Spleen (tissue), 11 donors: ENCODE data around the gene FAM210A. TPM values are rescaled to one million over a fixed set of nuclear protein-coding genes. Genes with fewer than 3 reads are reported as not detected.
"Not testable (repeated sequence)": the region's sequence is repeated elsewhere in the genome, so short reads cannot be mapped to it uniquely, and the experiment has no call there.

Experiments
- DNase-seq: peaks from one replicate; pipeline ENCODE4 v3.0.0-alpha.2; 2020
- H3K27ac ChIP-seq, 8 donors: fragments of 200-600 bp; sonication (generic) in 7 of 8; 1 replicate in 4 of 8; 2 replicates in 4 of 8; pipeline versions ENCODE4 v1.5.0 to v1.8.0; 2016 to 2021; ENCODE audit warnings: inconsistent platforms in 4 of 8, mild to moderate bottlenecking in 4 of 8, moderate library complexity in 1 of 8
- H3K27me3 ChIP-seq, 7 donors: fragments of 200-600 bp; sonication (generic) in 6 of 7; replicated peaks in 1 of 7; 1 replicate in 4 of 7; 2 replicates in 3 of 7; pipeline versions ENCODE4 v1.5.0 to v1.8.0; 2016 to 2021; ENCODE audit warnings: inconsistent platforms in 3 of 7, mild to moderate bottlenecking in 1 of 7
- H3K36me3 ChIP-seq, 6 donors: fragments of 200-600 bp; sonication (generic) in 5 of 6; 1 replicate in 4 of 6; 2 replicates in 2 of 6; pipeline versions ENCODE4 v1.5.0 to v1.8.0; 2016 to 2021; ENCODE audit warnings: inconsistent platforms in 2 of 6
- H3K4me1 ChIP-seq, 6 donors: fragments of 200-600 bp; sonication (generic) in 5 of 6; 1 replicate in 3 of 6; 2 replicates in 3 of 6; pipeline versions ENCODE4 v1.5.0 to v1.8.0; 2016 to 2021; ENCODE audit warnings: inconsistent platforms in 3 of 6
- H3K4me3 ChIP-seq, 8 donors: fragments of 200-600 bp; sonication (generic) in 7 of 8; 1 replicate in 4 of 8; 2 replicates in 4 of 8; pipeline versions ENCODE4 v1.5.0 to v1.8.0; 2016 to 2021; ENCODE audit warnings: inconsistent platforms in 4 of 8, mild to moderate bottlenecking in 4 of 8, moderate library complexity in 2 of 8
- H3K9me3 ChIP-seq, 8 donors: fragments of 200-600 bp; sonication (generic) in 7 of 8; 1 replicate in 4 of 8; 2 replicates in 4 of 8; pipeline versions ENCODE4 v1.5.0 to v1.8.0; 2016 to 2021; ENCODE audit warnings: inconsistent platforms in 4 of 8
- POLR2A ChIP-seq, 3 donors: fragments of 450-650 bp; IDR thresholded peaks; one replicate each; pipeline ENCODE4 v1.5.1; 2017; ENCODE audit warnings: antibody characterized with exemption in 3 of 3, mild to moderate bottlenecking in 1 of 3
- POLR2AphosphoS5 ChIP-seq, 3 donors: sonication (generic); formaldehyde crosslinking; IDR thresholded peaks; one replicate each; pipeline ENCODE4 v1.5.1; 2017; ENCODE audit warnings: antibody characterized with exemption in 3 of 3
- WGBS, 5 donors: extraction: QIAGEN DNeasy Blood & Tissue Kit in 3 of 5; methylation state at CpG; one replicate each; pipeline versions ENCODE4 v1.1.5 to v1.1.7; 2013 to 2018; 5-methylcytosine and 5-hydroxymethylcytosine counted together
- intact Hi-C: fragments of 100-400 bp; cut with DNase I; formaldehyde crosslinking; loops from one replicate; pipeline ENCODE4 v1.15.0; 2023; ENCODE audit warnings: low total_unique reads
- polyA plus RNA-seq, 3 donors: library from polyadenylated mRNA; stranded (reverse); fragments of 200-250 nt; gene quantifications; one replicate each; pipeline ENCODE4 v1.2.1, GENCODE V29; 2013
- total RNA-seq, 7 donors: library from RNA; depleted of rRNA in 3 of 7; stranded (reverse); fragments of >200 nt in 3 of 7; fragmentation: NEBNext Ultra II Directional in 4 of 7; extraction: Animal tissue kit (Norgen Biotek cat#: 25700) in 4 of 7; gene quantifications; one replicate each; pipeline versions ENCODE4 v1.1.0 to v1.2.1, GENCODE V29; 2016 to 2021
- TF ChIP-seq, protein P1 (sequence below), 11 experiments: fragments of 200-600 bp in 7 of 11; fragments of 450-650 bp in 4 of 11; sonication (generic) in 4 of 11; IDR thresholded peaks in 8 of 11; conservative IDR thresholded peaks in 3 of 11; 1 replicate in 7 of 11; 2 replicates in 4 of 11; pipeline versions ENCODE4 v1.4.0 to v1.8.0; 2016 to 2021; ENCODE audit warnings: antibody characterized with exemption in 11 of 11, inconsistent platforms in 4 of 11, mild to moderate bottlenecking in 1 of 11
- donor health status: healthy with polysubstance abuse.
- donor health status: DM: no; HTN: no; CAD: no; lungs with moderate emphysema.
- donor health status: DM: no; HTN: no; CAD: no.
- donor health status: Bipolar disorder and iron deficiency.
- donor health status: healthy.
- donor health status: DM: no; HTN: no; CAD: no.
- donor health status: DM: yes; HTN: yes; CAD: no.

Gene FAM210A
- total and polyA plus RNA-seq, 10 donors, result 2.7 to 16.2 (median 8.7) TPM

GRCh38 chr18:13760047-13760446 is 33.7 kb upstream of the FAM210A start:
- Histone ChIP-seq H3K27ac (no peak overlapping the region), H3K27me3 (no peaks in the 10 kb centered on the region), H3K4me3 (no peak overlapping the region), H3K9me3 (peaks cover 0 to 17% (median 10%) of the 10 kb centered on the region in 8 donors), H3K36me3 (peaks cover 0 to 100% (median 49%) of the 10 kb centered on the region in 6 donors), H3K4me1 (no peaks in the 10 kb centered on the region)
- intact Hi-C loops, result no loop called here
- TF ChIP-seq, protein P1, sequence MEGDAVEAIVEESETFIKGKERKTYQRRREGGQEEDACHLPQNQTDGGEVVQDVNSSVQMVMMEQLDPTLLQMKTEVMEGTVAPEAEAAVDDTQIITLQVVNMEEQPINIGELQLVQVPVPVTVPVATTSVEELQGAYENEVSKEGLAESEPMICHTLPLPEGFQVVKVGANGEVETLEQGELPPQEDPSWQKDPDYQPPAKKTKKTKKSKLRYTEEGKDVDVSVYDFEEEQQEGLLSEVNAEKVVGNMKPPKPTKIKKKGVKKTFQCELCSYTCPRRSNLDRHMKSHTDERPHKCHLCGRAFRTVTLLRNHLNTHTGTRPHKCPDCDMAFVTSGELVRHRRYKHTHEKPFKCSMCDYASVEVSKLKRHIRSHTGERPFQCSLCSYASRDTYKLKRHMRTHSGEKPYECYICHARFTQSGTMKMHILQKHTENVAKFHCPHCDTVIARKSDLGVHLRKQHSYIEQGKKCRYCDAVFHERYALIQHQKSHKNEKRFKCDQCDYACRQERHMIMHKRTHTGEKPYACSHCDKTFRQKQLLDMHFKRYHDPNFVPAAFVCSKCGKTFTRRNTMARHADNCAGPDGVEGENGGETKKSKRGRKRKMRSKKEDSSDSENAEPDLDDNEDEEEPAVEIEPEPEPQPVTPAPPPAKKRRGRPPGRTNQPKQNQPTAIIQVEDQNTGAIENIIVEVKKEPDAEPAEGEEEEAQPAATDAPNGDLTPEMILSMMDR (IDR thresholded peaks at IDR 0.05 in 8 of 11, conservative IDR thresholded peaks at IDR 0.05 in 3 of 11), result no peak
- TF ChIP-seq POLR2A (IDR thresholded peaks at IDR 0.05) (no peak), POLR2AphosphoS5 (IDR thresholded peaks at IDR 0.05) (no peak)
- no peak for DNase-seq

- no peak for DNase-seq
- no peaks in the 10 kb centered on the region for H3K27me3 ChIP-seq
- no peak for TF ChIP-seq POLR2AphosphoS5 (IDR thresholded peaks at IDR 0.05)
- no peak for TF ChIP-seq POLR2A (IDR thresholded peaks at IDR 0.05)
- TF ChIP-seq, protein P1 (IDR thresholded peaks at IDR 0.05 in 8 of 11, conservative IDR thresholded peaks at IDR 0.05 in 3 of 11), result no peak
- H3K36me3 ChIP-seq, result peaks cover 3 to 100% (median 58%) of the 10 kb centered on the region in 6 donors
- no peaks in the 10 kb centered on the region for H3K4me1 ChIP-seq
- 64 to 81% (median 77%) methylated on average over 1 of the region's 1 CpG for WGBS, 5 donors
- peaks cover 0 to 5% (median 2%) of the 10 kb centered on the region in 8 donors for H3K9me3 ChIP-seq
- no peak overlapping the region for H3K4me3 ChIP-seq
- no peak overlapping the region for H3K27ac ChIP-seq
- intact Hi-C loops, result no loop called here
These were observed 32.3 kb upstream of the FAM210A start for GRCh38 chr18:13758622-13759021.

DNA sequence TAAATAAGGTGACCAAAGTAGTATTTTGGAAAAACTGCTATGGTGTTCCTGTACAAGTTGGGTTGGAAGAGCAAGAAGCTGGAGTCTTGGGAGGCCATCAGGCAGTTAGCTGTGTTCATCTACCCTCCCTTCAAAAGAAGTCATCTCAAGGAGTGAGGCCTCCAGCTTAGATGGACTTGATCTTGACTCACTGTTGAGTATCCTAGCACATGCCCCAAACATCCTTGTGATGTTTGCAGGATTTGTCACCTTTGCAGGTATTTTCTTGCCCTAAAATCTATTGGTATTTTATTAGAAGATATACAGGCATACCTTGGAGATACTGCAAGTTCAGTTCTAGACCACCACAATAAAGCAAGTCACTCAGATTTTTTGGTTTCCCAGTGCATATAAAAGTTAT is 30.3 kb upstream of the FAM210A start:
- no peak for DNase-seq
- peaks cover 3 to 100% (median 68%) of the 10 kb centered on the region in 6 donors for H3K36me3 ChIP-seq
- intact Hi-C loops, result no loop called here
- TF ChIP-seq POLR2A (IDR thresholded peaks at IDR 0.05), result no peak
- TF ChIP-seq POLR2AphosphoS5 (IDR thresholded peaks at IDR 0.05), result no peak
- no peak overlapping the region for H3K27ac ChIP-seq
- H3K4me1 ChIP-seq, result no peaks in the 10 kb centered on the region
- no peak overlapping the region for H3K4me3 ChIP-seq
- H3K9me3 ChIP-seq, result no peaks in the 10 kb centered on the region
- no peaks in the 10 kb centered on the region for H3K27me3 ChIP-seq

GRCh38 chr18:13756261-13756660 is 29.9 kb upstream of the FAM210A start:
- H3K4me1 ChIP-seq, result no peaks in the 10 kb centered on the region
- no peak overlapping the region for H3K27ac ChIP-seq
- no peaks in the 10 kb centered on the region for H3K9me3 ChIP-seq
- DNase-seq, result no peak
- intact Hi-C loops, result no loop called here
- H3K27me3 ChIP-seq, result no peaks in the 10 kb centered on the region
- H3K4me3 ChIP-seq, result no peak overlapping the region
- 93 to 100% (median 97%) methylated on average over 2 of the region's 2 CpGs for WGBS, 5 donors
- no peak for TF ChIP-seq POLR2AphosphoS5 (IDR thresholded peaks at IDR 0.05)
- no peak for TF ChIP-seq POLR2A (IDR thresholded peaks at IDR 0.05)
- TF ChIP-seq, protein P1 (IDR thresholded peaks at IDR 0.05 in 8 of 11, conservative IDR thresholded peaks at IDR 0.05 in 3 of 11), result no peak
- H3K36me3 ChIP-seq, result peaks cover 3 to 100% (median 68%) of the 10 kb centered on the region in 6 donors

GRCh38 chr18:13751599-13751998 is 25.2 kb upstream of the FAM210A start:
- H3K27ac ChIP-seq, H3K4me1 ChIP-seq, DNase-seq, intact Hi-C loops, H3K27me3 ChIP-seq, H3K9me3 ChIP-seq, H3K4me3 ChIP-seq: not testable (repeated sequence)
- 93 to 99% (median 95%) methylated on average over 3 of the region's 3 CpGs for WGBS, 5 donors
- peaks cover 7 to 99% (median 78%) of the 10 kb centered on the region in 6 donors for H3K36me3 ChIP-seq
